Activated CD4-positive, alpha-beta T cell treated with anti-CD3 and anti-CD28 coated beads for 4 hours (primary cell): ENCODE data around the gene INSRR.
A peak's percentile ranks its signal among the peaks of the same experiment; 100 is the strongest.

Experiments
- DNase-seq, 2 donors: peaks; one replicate each; pipeline ENCODE4 v3.0.0-alpha.2; 2020

INSRR gene

DNA sequence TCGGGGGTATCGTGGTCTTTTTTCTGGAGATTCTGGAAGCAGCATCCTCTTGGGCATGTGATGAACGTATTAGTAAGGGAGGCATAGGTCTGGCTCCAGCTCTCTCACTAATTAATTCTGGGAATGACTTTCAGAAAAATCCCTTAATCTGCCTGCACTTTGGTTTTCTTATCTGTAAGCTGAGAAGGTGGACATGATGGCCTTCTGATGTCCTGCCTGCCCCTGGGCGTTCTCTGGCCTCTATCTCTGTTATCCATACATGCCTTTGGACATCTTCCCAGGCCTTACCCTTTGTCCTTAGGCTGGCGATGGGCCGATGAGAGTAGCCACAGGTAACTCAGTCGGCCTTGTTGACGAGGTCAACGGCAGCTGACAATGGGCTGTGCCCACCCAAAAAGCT is 10.5 kb upstream of the INSRR start:
- DNase-seq: no peak

DNA sequence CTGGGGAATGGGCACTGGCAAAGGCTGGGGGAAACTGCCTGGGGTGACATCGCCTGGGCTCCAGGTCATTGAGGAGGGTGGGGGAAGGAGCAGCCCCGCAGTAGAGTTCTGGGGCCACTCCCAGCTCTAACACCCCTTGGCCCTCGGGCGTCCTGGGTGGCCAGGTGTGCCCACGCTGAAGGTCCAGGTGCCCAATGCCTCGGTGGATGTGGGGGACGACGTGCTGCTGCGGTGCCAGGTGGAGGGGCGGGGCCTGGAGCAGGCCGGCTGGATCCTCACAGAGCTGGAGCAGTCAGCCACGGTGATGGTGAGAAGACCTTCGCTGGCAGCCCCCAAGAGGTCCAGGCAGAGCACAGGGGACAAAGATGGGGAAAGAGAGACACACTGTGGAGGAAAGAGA is 9.4 kb upstream of the INSRR start:
- no peak for DNase-seq

DNA sequence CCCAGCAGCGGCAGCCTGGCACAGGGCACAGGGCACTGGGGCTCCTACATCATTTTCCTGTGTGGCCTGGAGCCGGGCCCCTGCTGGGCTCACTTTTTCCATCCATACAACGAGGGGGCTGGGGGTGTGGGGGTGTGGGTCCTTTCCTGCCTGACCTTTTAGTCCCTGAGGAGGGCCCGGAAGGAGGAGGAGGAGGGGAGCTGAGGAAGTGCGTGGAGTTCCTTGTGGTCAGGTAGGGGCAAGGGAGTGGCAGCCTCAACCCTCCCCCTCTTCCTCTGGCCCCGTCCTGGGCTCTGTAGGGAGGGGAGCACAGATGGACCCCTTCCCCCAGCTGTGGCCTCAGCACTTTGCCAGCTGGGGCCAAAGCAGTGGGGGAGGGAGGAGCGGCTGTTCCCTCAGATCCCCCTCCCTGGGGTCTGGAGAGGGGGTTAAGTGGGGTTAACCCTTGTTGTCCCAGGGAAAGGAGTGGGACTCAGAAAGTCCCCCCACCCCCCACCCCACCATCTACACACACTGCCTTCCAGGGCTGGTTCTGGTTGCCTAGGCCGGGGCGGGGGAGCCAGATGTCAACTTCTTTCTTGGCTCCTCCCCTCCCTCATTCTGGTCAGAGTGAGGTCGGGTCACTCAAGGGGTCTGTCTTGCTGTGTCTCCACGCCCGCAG is 7.5 kb upstream of the INSRR start:
- DNase-seq: peak; percentile 7 to 15

DNA sequence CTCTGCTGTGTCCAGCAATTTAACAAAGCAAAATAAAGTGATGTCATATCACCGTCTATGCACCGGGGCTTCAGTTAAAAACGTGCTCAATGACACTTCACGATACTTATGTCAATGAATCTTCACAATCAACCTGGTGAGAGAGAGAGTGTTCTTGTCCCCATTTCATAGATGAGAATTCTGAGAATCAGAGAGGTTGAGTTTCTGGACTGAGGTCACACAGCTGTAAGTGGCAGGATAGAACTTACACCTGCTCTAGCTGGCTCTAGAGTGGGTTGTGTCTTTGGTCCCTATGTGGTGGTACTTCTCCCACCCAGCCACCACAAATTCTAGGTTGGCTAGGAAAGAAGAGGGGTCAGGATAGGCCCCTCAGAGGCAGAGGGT is 6.9 kb upstream of the INSRR start:
- DNase-seq: no peak

DNA sequence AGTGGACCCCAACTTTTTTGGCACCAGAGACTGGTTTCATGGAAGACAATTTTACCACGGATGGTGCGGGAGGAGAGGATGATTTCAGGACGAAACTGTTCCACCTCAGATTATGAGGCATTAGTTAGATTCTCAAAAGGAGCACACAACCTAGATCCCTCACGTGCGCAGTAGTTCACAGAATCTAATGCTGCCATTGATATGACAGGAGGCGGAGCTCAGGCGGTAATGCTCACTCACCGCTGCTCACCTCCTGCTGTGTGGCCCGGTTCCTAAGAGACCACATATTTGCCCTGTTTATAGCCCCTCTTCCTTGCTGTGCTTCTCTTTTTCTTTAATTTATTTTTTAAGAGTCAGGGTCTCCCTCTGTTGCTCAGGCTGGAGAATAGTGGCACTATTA is 6.3 kb upstream of the INSRR start:
- no peak for DNase-seq

DNA sequence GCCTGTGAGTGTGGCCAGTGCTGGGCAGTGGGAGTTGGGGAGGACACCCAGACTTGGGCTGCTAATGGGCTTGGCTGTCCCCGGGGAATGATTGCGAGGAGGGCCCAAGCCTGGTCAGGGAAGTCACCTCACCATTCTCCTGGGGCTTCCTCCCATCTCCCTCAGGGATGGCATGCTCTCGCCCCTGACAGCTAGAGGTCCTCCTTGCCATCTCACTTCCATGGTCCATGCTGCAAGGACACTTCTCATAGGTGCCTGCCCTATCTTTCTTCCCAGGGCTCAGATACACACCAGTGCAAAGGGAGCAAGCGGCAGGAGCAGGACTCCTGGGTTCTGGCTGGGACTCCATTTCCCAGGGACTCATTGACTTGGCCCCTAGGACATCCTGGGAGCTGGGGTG is 5.9 kb upstream of the INSRR start:
- no peak for DNase-seq

DNA sequence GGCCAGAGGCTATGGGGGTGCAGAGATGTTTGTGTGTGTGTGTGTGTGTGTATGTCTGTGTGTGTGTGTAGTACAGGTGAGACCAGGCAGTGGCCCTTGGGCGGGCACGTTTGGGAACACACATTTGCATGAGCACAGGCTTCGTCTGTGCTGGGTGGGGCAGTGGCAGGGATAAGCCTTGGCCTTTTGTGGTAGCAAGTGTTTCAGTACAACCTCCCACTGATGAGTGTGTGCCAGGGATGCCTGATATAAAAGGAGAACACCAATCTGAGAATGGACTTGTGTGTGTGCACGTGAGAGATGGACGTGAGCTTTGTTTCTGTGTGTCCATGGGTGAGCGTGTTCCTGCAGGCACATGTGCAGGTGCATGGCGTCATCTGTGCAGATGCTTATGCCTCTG is 4.7 kb upstream of the INSRR start:
- no peak for DNase-seq

DNA sequence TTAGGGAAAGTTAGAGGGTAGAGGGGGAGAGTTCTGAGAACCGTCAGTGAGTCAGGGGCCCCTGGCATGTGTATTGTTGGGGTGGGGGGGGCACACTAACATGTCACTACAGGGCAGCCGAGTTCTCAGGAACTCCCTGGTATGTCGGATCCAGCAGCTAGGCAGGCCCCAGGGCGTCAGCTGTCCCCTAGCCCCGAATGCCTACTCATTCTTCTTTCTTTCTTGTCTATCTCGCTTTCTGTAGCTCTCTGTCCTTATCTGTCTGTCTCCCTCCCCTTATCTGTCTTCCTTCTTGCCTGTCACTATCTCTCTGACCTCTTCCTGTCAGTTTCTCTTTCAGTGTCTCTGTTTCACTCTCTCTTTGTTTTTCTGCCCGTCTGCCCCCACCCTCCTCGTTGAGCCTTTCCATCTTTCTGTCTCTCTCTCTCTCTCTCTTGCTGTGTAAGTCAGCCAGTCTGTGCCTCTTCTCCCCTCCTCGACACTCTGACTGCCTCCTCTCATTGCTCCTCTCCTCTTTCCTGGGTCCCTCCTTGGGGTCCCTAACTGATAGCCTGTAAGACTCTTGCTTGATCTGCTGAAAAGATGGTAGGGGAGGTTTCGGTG is 4.2 kb upstream of the INSRR start:
- no peak for DNase-seq

DNA sequence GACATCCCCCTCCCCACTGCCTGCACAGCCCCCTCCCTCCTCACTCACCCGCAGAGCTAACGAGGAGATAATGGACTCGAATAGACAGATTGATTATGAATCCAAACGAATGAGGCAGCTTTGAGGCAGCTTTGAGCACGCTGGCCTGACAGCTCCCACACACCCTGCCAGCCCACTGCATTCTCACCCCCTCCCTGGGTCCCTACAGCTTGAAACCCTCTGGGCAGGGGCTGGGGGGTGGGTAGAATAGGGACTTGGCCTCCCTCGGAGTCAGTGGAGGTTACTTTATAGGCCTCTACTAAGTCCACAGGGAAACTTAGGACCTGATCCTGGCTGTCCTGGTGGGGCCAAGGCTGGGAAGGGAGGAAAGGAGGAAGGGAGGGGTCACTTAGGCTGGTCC is 3.7 kb upstream of the INSRR start:
- no peak for DNase-seq

DNA sequence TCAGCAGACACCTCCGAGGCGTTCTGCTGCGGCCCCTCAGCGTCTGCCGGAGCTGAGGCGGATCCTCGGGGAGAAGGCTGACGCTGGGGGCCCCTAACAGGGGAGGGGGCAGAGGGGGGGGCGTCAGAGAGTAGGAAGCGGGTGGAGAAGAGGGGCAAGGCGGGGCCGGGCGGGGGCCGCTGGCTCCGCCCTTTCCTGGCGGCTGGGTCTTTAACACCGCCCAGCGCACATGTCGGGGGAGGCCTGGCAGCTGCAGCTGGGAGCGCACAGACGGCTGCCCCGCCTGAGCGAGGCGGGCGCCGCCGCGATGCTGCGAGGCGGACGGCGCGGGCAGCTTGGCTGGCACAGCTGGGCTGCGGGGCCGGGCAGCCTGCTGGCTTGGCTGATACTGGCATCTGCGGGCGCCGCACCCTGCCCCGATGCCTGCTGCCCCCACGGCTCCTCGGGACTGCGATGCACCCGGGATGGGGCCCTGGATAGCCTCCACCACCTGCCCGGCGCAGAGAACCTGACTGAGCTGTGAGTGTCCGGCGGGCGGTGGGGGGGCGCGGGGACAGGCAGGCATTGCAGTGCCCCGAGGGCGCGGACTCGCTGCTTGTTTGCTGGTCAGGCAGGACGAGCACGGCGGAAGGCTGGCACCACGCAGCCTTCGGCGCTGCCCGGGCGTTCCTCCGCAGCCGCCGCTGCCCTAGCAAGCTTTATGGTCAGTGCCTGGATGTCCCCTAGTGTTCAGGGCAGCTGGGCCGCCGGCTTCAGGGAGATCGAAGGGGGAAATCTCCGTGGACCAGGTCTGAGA is 1.9 kb upstream of the INSRR start, which contains the start of gene NTRK1:
TSS of gene NTRK1 (plus strand) at position 238 of the 796 bp plus-strand sequence. CDS start at position 308, 70 bp downstream.
- DNase-seq: peak; percentile 55 to 61

DNA sequence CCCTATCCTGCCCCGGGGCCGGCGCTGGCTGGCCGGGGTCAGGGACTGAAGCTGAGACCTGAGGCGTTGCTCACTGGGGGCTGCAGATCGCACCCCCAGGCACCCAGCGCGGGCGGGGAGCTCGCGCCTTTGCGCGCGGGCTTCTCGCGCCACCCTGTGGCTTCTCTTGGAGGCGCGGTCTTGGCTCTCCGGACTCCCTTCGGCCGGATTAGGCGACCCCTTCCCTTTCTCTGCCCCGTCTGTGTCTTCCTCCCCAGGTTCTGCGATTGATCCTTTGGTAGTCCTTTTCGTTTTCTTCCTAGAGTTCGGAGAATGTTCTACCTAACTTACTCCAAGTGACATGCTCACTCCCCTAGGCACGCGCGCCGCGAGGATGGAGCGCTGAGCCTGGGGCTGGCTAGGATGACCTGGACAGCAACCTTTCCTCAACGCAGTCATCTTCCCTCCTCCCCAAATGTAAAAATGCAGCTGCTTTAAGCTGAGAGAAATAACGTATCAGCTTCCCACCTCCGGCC is 1.3 kb upstream of the INSRR start:
- DNase-seq: peak; percentile 55 to 58

DNA sequence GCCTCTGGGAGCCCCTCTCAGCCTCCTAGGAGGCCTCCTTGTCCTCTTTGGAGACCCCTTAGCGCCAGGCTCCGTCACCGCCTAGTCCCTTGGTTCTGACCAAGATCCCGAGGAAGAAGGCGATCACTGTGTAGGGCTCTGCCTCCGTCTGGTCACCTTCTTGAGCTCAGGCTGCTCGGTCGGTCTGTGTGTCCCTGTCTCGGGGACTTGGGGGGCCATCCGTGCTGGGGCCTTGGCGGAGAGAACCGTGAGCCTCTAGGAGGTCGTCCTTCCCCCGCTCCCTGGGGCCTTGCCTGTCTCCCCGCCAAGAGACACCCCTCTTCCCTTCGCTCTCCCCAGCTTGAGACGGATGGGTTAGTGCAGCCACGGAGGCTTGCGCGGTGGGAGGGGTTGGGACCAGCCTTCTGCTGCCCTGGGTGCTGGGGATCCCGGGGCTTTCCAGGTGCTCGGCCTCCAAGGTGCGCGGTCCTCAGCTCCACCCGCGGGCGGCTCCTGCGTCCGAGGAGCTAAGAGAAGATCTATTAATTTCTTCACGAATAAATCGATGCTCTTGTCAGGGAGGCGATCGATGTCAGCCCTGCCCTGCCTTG is 701 bp upstream of the INSRR start:
- DNase-seq: peak; percentile 16 to 25

DNA sequence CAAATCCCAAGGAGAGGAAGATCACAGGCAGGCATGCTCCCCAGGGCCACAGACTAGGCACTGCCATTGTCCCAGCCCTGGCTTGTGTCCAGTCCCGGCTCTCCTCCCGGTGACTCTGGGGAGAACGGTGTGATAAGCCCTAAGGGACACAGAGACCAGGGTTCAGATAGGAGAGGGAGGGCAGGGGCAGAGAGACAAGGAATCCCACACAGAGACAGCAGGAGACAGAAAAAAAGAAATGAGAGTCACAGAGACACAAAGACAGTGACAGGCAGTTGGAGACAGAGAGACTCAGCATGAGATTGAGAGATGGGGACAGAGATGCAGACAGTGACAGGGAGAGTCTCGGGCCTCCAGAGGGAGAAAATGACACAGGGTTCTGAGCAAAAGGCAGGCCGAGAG is 361 bp downstream of the INSRR start:
- DNase-seq: no peak

DNA sequence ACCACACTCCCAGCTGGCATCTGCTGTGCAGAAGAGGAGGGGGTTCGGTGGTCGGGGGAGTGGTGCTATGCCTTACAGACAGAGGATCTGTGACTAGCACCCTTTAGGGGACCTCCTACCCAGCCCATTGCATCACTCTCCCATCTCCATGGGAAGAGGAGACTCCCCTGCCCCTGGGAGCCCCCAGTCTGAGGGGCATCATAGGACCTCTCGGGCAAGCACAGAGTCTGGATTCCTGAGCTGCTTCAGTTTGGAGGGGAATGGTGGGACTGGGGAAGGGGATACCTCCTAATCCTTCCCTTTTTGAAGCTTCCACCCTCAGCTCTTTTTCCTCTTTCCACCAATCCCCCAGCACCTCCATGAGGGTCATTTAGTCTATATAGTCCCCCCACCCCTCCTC is 1.4 kb downstream of the INSRR start:
- DNase-seq: no peak

DNA sequence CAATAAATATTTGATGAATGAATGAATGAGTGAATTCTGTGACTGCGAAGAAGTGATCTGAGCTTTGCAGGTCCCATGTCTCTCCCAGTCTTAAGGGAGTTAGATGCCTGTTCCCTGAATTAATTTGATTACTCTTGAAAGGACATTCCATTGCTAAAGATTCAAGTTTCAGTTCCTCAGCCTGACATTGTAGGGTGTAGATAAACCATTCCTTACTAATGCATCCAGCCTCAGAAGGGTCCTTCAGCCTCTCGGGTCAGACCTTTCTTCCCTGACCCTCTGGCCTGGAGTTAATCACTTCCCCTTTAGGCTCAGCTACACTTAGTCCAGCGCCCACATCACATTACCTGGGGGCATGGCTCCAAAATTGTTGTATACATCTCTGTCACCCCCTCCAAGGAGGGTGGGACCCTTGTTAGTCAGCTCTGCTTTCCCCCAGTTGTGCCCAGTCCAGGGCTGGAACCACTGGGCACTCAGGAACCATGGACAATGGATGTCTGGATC is 2.6 kb downstream of the INSRR start:
- DNase-seq: no peak

DNA sequence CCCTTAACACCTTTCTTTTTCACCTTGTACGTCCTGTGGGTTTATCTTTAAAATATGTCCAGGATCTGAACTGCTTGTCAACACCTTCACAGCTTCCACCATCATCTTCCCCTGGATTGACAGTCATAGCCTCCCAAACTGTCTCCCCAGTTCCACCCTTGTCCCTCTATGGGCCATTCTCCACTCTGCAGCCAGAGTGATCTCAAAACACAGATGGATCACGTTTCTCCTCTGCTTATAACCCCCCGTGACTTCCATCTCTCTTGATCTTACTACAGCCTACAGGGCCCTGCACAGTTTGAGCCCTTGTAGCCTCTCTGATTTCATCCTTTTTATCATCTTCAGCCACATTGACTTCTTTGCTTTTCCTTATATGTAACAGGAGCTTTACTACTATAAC is 4.3 kb downstream of the INSRR start:
- DNase-seq: no peak

DNA sequence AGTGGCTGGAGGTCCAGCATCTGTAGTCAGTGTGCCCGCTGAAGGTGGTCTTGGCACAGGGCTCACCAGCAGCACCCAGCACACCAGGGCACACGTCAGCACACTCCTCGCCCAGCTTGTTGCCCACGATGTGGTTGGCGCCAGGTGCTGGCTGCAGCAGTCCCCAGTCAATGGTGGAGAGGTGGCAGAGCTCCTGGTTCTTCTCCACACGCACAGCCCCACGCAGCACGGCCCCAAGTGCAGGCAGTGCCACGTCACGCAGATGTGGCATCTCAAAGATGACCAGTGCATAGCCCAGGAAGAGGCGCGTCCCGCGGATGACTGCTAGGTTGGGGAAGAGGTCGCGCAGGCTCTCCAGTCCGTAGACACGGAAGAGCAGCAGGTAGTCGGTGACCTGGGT is 5.2 kb downstream of the INSRR start:
- DNase-seq: no peak

DNA sequence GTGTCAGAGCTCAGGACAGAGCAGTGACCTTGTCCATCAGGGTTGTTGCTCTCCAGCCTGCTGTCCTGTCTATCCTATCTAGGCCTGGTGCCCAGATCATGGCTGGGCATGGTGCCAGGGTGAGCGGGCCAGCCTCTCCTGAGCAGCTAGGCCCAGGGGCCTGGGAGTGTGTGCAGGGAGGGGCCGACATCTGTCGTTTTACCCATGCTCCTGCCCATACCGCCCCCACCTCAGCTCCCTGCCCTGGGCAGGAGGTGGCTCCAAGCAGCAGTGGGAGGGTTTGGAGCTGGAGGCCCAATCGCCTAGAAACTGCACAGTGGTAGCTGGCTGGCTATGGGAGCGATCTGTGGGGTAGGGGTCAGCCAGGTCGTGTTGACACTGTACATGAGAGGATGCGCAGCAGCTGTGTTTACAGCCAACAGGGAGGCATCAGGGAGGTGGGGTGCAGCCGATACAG is 6.5 kb downstream of the INSRR start:
- no peak for DNase-seq

DNA sequence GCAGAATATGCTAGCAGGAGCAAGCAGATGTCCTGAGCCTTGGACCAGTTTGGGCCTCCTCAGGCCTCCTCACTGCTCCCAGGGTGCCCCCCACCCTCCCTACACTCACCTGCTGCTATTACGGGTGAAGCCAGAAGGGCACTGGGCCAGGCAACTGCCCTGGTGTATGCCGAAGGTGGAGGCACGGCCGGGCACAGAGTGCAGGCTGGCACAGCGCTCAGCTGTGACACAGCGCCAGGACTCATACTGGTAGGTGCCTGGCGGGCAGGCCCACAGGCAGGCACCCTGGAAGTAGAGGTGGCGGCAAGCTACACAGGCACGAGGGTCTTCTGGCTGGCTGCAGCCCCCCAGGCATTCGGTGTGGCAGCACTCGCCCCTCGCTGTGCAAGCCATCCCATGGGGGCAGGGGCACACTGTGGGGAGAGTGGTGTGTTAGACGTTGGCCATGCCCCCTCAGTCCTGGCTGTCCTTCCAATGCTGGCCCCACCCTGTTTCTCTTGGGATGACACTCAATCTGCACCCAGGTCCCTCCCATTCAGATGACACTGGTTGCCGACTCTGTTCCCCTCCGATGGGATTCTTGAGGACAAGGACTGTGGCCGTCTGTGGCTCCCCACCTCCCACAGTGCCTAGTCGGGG is 7.0 kb downstream of the INSRR start:
- DNase-seq: no peak

DNA sequence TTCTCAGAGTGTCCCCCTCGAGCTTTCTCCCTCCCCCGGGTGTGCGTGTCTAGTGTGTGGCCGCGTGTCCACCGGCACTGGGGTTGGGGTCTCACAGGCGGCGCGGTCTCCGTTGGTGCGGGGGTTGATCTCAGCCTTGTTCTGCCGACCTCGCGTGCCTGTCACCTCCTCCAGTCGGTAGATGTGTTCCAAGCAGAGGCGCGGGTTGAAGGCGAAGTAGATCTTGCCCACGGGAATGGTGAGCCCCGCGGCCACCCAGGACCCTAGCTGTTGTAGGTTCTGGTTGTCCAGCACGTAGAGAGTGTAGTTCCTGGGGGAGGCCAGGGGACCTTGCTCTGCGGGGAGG is 9.8 kb downstream of the INSRR start:
- no peak for DNase-seq

DNA sequence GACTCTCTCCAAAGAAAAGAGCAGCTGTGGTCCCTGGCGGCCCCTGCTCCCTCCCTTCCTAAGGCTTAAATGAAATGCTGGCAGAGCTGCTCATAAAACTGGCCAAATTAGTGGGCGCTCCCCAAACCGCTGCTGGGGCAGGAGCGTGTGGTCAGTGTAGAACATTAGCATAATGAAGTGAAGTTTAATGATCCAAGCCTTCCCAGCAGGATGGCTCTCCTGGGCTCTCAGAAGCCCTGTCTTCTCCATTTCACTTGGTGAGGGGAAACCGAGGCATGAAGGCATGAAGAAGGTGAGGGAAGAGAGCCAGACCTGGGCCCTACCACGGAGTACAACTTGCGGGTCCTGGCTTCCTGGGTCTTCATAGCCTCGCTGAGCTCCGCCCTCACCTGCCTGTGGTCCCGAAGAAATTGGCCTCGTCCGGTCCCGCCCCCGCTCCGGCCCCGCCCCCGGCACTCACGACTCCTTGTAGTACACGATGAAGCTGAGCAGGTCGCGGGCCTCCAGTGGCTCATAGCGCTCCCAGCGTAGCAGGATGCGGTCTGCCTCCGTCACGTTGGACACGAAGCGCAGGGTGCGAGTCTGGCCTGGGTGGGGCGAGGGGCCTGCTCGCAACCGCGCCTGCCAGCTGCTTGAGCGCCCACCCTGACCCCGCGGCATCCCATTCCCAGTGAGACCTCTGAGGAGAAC is 10.3 kb downstream of the INSRR start:
- DNase-seq: peak; percentile 52 to 59
